ENCODE data around the gene HSF2.

Gene HSF2

GRCh38 chr6:122399055-122399347 is 451 bp upstream of the HSF2 start:
- H3K4me3 ChIP-seq (ENCODE audit: low read length), result no peak overlapping the region
- TF ChIP-seq CTCF (IDR thresholded peaks at IDR 0.05; ENCODE audit: insufficient read depth, low read depth, low read length, missing control alignments), result no peak
- no peak for DNase-seq (ENCODE audit: low read depth)

GRCh38 chr6:122400121-122400450 is 634 bp downstream of the HSF2 start:
- peak; percentile 14 for DNase-seq (ENCODE audit: low read depth)
- TF ChIP-seq CTCF (IDR thresholded peaks at IDR 0.05; ENCODE audit: insufficient read depth, low read depth, low read length, missing control alignments), result no peak
- H3K4me3 ChIP-seq (ENCODE audit: low read length), result peak overlapping the region; percentile 95

- peak overlapping the region; percentile 95 for H3K4me3 ChIP-seq (ENCODE audit: low read length)
- TF ChIP-seq CTCF (IDR thresholded peaks at IDR 0.05; ENCODE audit: insufficient read depth, low read depth, low read length, missing control alignments), result no peak
- no peak for DNase-seq (ENCODE audit: low read depth)
Observed at GRCh38 chr6:122400462-122401089, 1.1 kb downstream of the HSF2 start.

GRCh38 chr6:122401104-122401503 is 1.7 kb downstream of the HSF2 start:
- no peak for DNase-seq (ENCODE audit: low read depth)
- no peak for TF ChIP-seq CTCF (IDR thresholded peaks at IDR 0.05; ENCODE audit: insufficient read depth, low read depth, low read length, missing control alignments)
- H3K4me3 ChIP-seq (ENCODE audit: low read length), result peak overlapping the region; percentile 0

- no peak for TF ChIP-seq CTCF (IDR thresholded peaks at IDR 0.05; ENCODE audit: insufficient read depth, low read depth, low read length, missing control alignments)
- H3K4me3 ChIP-seq (ENCODE audit: low read length), result no peak overlapping the region
- no peak for DNase-seq (ENCODE audit: low read depth)
Observed at GRCh38 chr6:122404444-122404843, 5.0 kb downstream of the HSF2 start.

- peak; percentile 42 for TF ChIP-seq CTCF (IDR thresholded peaks at IDR 0.05; ENCODE audit: insufficient read depth, low read depth, low read length, missing control alignments)
- H3K4me3 ChIP-seq (ENCODE audit: low read length), result no peak overlapping the region
- peak; percentile 29 for DNase-seq (ENCODE audit: low read depth)
Observed at GRCh38 chr6:122405417-122405816, 6.0 kb downstream of the HSF2 start.

GRCh38 chr6:122406187-122406586 is 6.7 kb downstream of the HSF2 start:
- no peak for DNase-seq (ENCODE audit: low read depth)
- TF ChIP-seq CTCF (IDR thresholded peaks at IDR 0.05; ENCODE audit: insufficient read depth, low read depth, low read length, missing control alignments), result no peak
- no peak overlapping the region for H3K4me3 ChIP-seq (ENCODE audit: low read length)
